GM12872 (cell line): ENCODE data around the gene CDK16.

Experiments used
- CTCF ChIP-seq: IDR thresholded peaks from 3 replicates; pipeline ENCODE4 v1.5.1; 2011; ENCODE audit warnings: low read depth, mild to moderate bottlenecking, low read length, moderate library complexity; ENCODE audit not compliant: insufficient read depth

Gene CDK16

GRCh38 chrX:47172971-47173792 is 45.3 kb upstream of the CDK16 start:
- no peak for TF ChIP-seq CTCF

- no peak for TF ChIP-seq CTCF
These were observed 44.1 kb upstream of the CDK16 start for GRCh38 chrX:47174376-47174775.

- no peak for TF ChIP-seq CTCF
These were observed 43.5 kb upstream of the CDK16 start for GRCh38 chrX:47174846-47175587.

GRCh38 chrX:47175588-47175980 is 42.9 kb upstream of the CDK16 start:
- no peak for TF ChIP-seq CTCF

- TF ChIP-seq CTCF: no peak
These were observed 42.3 kb upstream of the CDK16 start for GRCh38 chrX:47176101-47176740.

- no peak for TF ChIP-seq CTCF
These were observed 41.4 kb upstream of the CDK16 start for GRCh38 chrX:47177079-47177478.

GRCh38 chrX:47178337-47178736 is 40.1 kb upstream of the CDK16 start:
- no peak for TF ChIP-seq CTCF
